ENCODE measurements around the gene APOL5. TPM values are rescaled to one million over a fixed set of nuclear protein-coding genes. Genes with fewer than 3 reads are reported as not detected.

Gene APOL5
- total RNA-seq, 2 experiments from 2014 or later, result 0.67 to 1.8 TPM

GRCh38 chr22:35703861-35704584, 13.6 kb upstream of the APOL5 start:
- TF ChIP-seq CTCF (conservative IDR thresholded peaks at IDR 0.05; ENCODE audit: low read length), result no peak
- TF ChIP-seq EZH2phosphoT487 (IDR thresholded peaks at IDR 0.05; ENCODE audit: borderline replicate concordance, low read depth, low read length), result no peak

GRCh38 chr22:35705141-35705540, 12.5 kb upstream of the APOL5 start:
- intact Hi-C loops (cut with micrococcal nuclease; ENCODE audit: unreplicated experiment), result no loop called here
- H3K4me2 ChIP-seq (ENCODE audit: low read length), result no peak overlapping the region
- POLR2A ChIA-PET, result interaction anchor here (0.7 kb wide), 1 partner anchor 437 kb away, joined by 3 read pairs; no protein-coding TSS in a partner anchor
- no peaks in the 10 kb centered on the region for H3K36me3 ChIP-seq (ENCODE audit: insufficient read depth, low read length)
- H4K20me1 ChIP-seq (ENCODE audit: insufficient read depth, low read length), result no peaks in the 10 kb centered on the region
- DNase-seq (ENCODE audit: low spot score), result no peak
- H3K4me3 ChIP-seq (ENCODE audit: low read depth, low read length, poor library complexity, severe bottlenecking), result no peak overlapping the region
- H3K9me3 ChIP-seq (ENCODE audit: low read length), result no peaks in the 10 kb centered on the region
- TF ChIP-seq EZH2phosphoT487 (IDR thresholded peaks at IDR 0.05; ENCODE audit: borderline replicate concordance, low read depth, low read length) (no peak), CTCF (conservative IDR thresholded peaks at IDR 0.05; ENCODE audit: low read length) (no peak)
- CTCF ChIA-PET (ENCODE audit: unreplicated experiment), result no interaction called here
- H3K4me1 ChIP-seq (ENCODE audit: insufficient read depth, low read length, poor library complexity, severe bottlenecking), result no peaks in the 10 kb centered on the region
- no peak overlapping the region for H2AFZ ChIP-seq (ENCODE audit: low read length)
- H3K79me2 ChIP-seq (ENCODE audit: insufficient read depth, low read depth, low read length), result no peaks in the 10 kb centered on the region
- no peaks in the 10 kb centered on the region for H3K9me2 ChIP-seq (ENCODE audit: insufficient read depth, low read length)
- H3K27ac ChIP-seq (ENCODE audit: low read depth, low read length, poor library complexity, severe bottlenecking), result no peak overlapping the region
- no TSS peak for BruUV-seq (replicated peaks)

More at GRCh38 chr22:35703861-35704584, 13.6 kb upstream of the APOL5 start:
- DNase-seq (ENCODE audit: low spot score), result no peak
- H3K4me2 ChIP-seq (ENCODE audit: low read length), result no peak overlapping the region
- H4K20me1 ChIP-seq (ENCODE audit: insufficient read depth, low read length), result no peaks in the 10 kb centered on the region
- H2AFZ ChIP-seq (ENCODE audit: low read length), result no peak overlapping the region
- ChIA-PET POLR2A (no interaction called here), CTCF (ENCODE audit: unreplicated experiment) (no interaction called here)
- no peak overlapping the region for H3K4me3 ChIP-seq (ENCODE audit: low read depth, low read length, poor library complexity, severe bottlenecking)
- H3K9me2 ChIP-seq (ENCODE audit: insufficient read depth, low read length), result no peaks in the 10 kb centered on the region
- no peaks in the 10 kb centered on the region for H3K9me3 ChIP-seq (ENCODE audit: low read length)
- no TSS peak for BruUV-seq (replicated peaks)
- intact Hi-C loops (cut with micrococcal nuclease; ENCODE audit: unreplicated experiment), result no loop called here
- no peaks in the 10 kb centered on the region for H3K36me3 ChIP-seq (ENCODE audit: insufficient read depth, low read length)
- H3K27ac ChIP-seq (ENCODE audit: low read depth, low read length, poor library complexity, severe bottlenecking), result no peak overlapping the region
- H3K4me1 ChIP-seq (ENCODE audit: insufficient read depth, low read length, poor library complexity, severe bottlenecking), result no peaks in the 10 kb centered on the region
- no peaks in the 10 kb centered on the region for H3K79me2 ChIP-seq (ENCODE audit: insufficient read depth, low read depth, low read length)

GRCh38 chr22:35708453-35708852, 9.2 kb upstream of the APOL5 start:
- POLR2A ChIA-PET, result interaction anchor here (1.2 kb wide), 1 partner anchor 59 kb away, joined by 3 read pairs; no protein-coding TSS in a partner anchor
- no TSS peak for BruUV-seq (replicated peaks)
- intact Hi-C loops (cut with micrococcal nuclease; ENCODE audit: unreplicated experiment), result no loop called here

More at GRCh38 chr22:35708453-35708852, 9.2 kb upstream of the APOL5 start:
- H3K4me3 ChIP-seq (ENCODE audit: low read depth, low read length, poor library complexity, severe bottlenecking), result no peak overlapping the region
- no peak overlapping the region for H3K27ac ChIP-seq (ENCODE audit: low read depth, low read length, poor library complexity, severe bottlenecking)
- TF ChIP-seq CTCF (conservative IDR thresholded peaks at IDR 0.05; ENCODE audit: low read length), result no peak
- no peak for TF ChIP-seq EZH2phosphoT487 (IDR thresholded peaks at IDR 0.05; ENCODE audit: borderline replicate concordance, low read depth, low read length)
- no peaks in the 10 kb centered on the region for H3K9me2 ChIP-seq (ENCODE audit: insufficient read depth, low read length)
- no peaks in the 10 kb centered on the region for H4K20me1 ChIP-seq (ENCODE audit: insufficient read depth, low read length)
- CTCF ChIA-PET (ENCODE audit: unreplicated experiment), result interaction anchor here (0.5 kb wide), 1 partner anchor 24 kb away, joined by 3 read pairs; no protein-coding TSS in a partner anchor
- 0 out of 2 replicates have a peak, but pooled peaks cover 14% of the 10 kb centered on the region for H3K9me3 ChIP-seq (ENCODE audit: low read length)
- H3K79me2 ChIP-seq (ENCODE audit: insufficient read depth, low read depth, low read length), result no peaks in the 10 kb centered on the region
- H3K36me3 ChIP-seq (ENCODE audit: insufficient read depth, low read length), result no peaks in the 10 kb centered on the region
- DNase-seq (ENCODE audit: low spot score), result no peak
- no peaks in the 10 kb centered on the region for H3K4me1 ChIP-seq (ENCODE audit: insufficient read depth, low read length, poor library complexity, severe bottlenecking)
- H3K4me2 ChIP-seq (ENCODE audit: low read length), result no peak overlapping the region
- H2AFZ ChIP-seq (ENCODE audit: low read length), result no peak overlapping the region

All from OCI-LY7 (cell line).